Choroid plexus epithelial cell (primary cell): ENCODE measurements around the gene MOB3B.

ENCODE experiments used
- DNase-seq: peaks from one replicate; pipeline ENCODE4 v3.0.0-alpha.2; 2010; ENCODE audit warnings: low read depth
- H3K4me3 ChIP-seq: 2 replicates; pipeline ENCODE4 v1.5.1; 2011; ENCODE audit warnings: low read depth, mild to moderate bottlenecking, control low read depth, low read length, moderate library complexity
- CTCF ChIP-seq: conservative IDR thresholded peaks from 2 replicates; pipeline ENCODE4 v1.5.1; 2011; ENCODE audit warnings: low read depth, mild to moderate bottlenecking, control low read depth, inconsistent platforms, low read length, moderate library complexity

MOB3B gene

GRCh38 chr9:27351438-27351837 lies 178.2 kb downstream of the MOB3B start:
- DNase-seq = peak; percentile 46
- TF ChIP-seq CTCF = no peak

GRCh38 chr9:27350382-27350976 lies 179.1 kb downstream of the MOB3B start:
- no peak for TF ChIP-seq CTCF
- no peak overlapping the region for H3K4me3 ChIP-seq
- no peak for DNase-seq

More at GRCh38 chr9:27351438-27351837, 178.2 kb downstream of the MOB3B start:
- no peak overlapping the region for H3K4me3 ChIP-seq

GRCh38 chr9:27349698-27350080 lies 179.9 kb downstream of the MOB3B start:
- DNase-seq = no peak
- TF ChIP-seq CTCF = no peak

GRCh38 chr9:27348785-27349697 lies 180.6 kb downstream of the MOB3B start:
- H3K4me3 ChIP-seq = no peak overlapping the region
- peak; percentile 49 for DNase-seq
- no peak for TF ChIP-seq CTCF

More at GRCh38 chr9:27349698-27350080, 179.9 kb downstream of the MOB3B start:
- H3K4me3 ChIP-seq = no peak overlapping the region

GRCh38 chr9:27347889-27348288 lies 181.7 kb downstream of the MOB3B start:
- DNase-seq = no peak
- no peak overlapping the region for H3K4me3 ChIP-seq
- TF ChIP-seq CTCF = no peak

GRCh38 chr9:27344776-27345175 lies 184.8 kb downstream of the MOB3B start:
- no peak for TF ChIP-seq CTCF
- no peak for DNase-seq

More at GRCh38 chr9:27344776-27345175, 184.8 kb downstream of the MOB3B start:
- H3K4me3 ChIP-seq = no peak overlapping the region
